H1 (cell line): ENCODE data around the gene DEFB123. TPM values are rescaled to one million over a fixed set of nuclear protein-coding genes. Genes with fewer than 3 reads are reported as not detected.

Experiments
- CTCF ChIA-PET: fragments of 300-600 bp; sonication (Branson Sonifier 250); formaldehyde crosslinking; loops from one replicate; lab custom pipeline; 2021; ENCODE audit not compliant: partially characterized antibody; lab: Charles Lee
- POLR2A ChIA-PET: fragments of 300-600 bp; sonication (Branson Sonifier 250); formaldehyde crosslinking; loops from one replicate; lab custom pipeline; 2021; ENCODE audit warnings: inconsistent platforms; ENCODE audit not compliant: partially characterized antibody; lab: Charles Lee
- DNase-seq, 2 experiments: peaks; one replicate each; pipeline versions ENCODE4 v3.0.0 to v3.0.0-alpha.2; 2010 to 2022; ENCODE audit warnings: low spot score in 2 of 2, low read depth in 1 of 2, mixed read lengths in 1 of 2
- FAIRE-seq: peaks from 2 replicates; lab custom pipeline; 2011; peaks lifted over from hg19 to GRCh38; lab: Jason Lieb, UNC
- H2AFZ ChIP-seq: 2 replicates; pipeline ENCODE4 v1.8.1; 2012; ENCODE audit warnings: low read length, inconsistent platforms
- H2AK5ac ChIP-seq: 2 replicates; pipeline ENCODE4 v1.6.1; 2013; ENCODE audit warnings: low read depth, low read length
- H2BK120ac ChIP-seq: replicated peaks from 2 replicates; pipeline ENCODE3; 2013; ENCODE audit warnings: low read depth, low read length, inconsistent platforms
- H2BK12ac ChIP-seq: 2 replicates; pipeline ENCODE4 v1.6.1; 2013; ENCODE audit warnings: low read depth, low read length
- H2BK15ac ChIP-seq: 2 replicates; pipeline ENCODE4 v1.6.1; 2013; ENCODE audit warnings: low read length
- H2BK20ac ChIP-seq: 2 replicates; pipeline ENCODE4 v1.6.1; 2013; ENCODE audit warnings: low read length
- H2BK5ac ChIP-seq: 2 replicates; pipeline ENCODE4 v1.6.1; 2013; ENCODE audit warnings: low read depth, low read length
- H3K14ac ChIP-seq: 2 replicates; pipeline ENCODE4 v1.6.1; 2013; ENCODE audit warnings: inconsistent platforms; ENCODE audit not compliant: insufficient read length
- H3K18ac ChIP-seq: 2 replicates; pipeline ENCODE4 v1.6.1; 2013; ENCODE audit warnings: low read length; ENCODE audit errors: extremely low read depth
- H3K23ac ChIP-seq: 2 replicates; pipeline ENCODE4 v1.6.1; 2013; ENCODE audit warnings: inconsistent platforms; ENCODE audit not compliant: insufficient read length
- H3K23me2 ChIP-seq: 2 replicates; pipeline ENCODE4 v1.6.1; 2013; ENCODE audit warnings: low read depth, low read length
- H3K27ac ChIP-seq: 2 replicates; pipeline ENCODE4 v1.6.1; 2011; ENCODE audit warnings: low read depth, low read length, inconsistent platforms
- H3K27me3 ChIP-seq, 4 experiments: replicated peaks in 1 of 4; 1 replicate in 1 of 4; 2 replicates in 3 of 4; pipeline versions ENCODE4 v1.6.1 to v1.8.1; 2011 to 2013; ENCODE audit warnings: low read length in 3 of 4, mild to moderate bottlenecking in 3 of 4, inconsistent platforms in 2 of 4, mixed read lengths in 2 of 4, moderate library complexity in 1 of 4; ENCODE audit not compliant: control insufficient read depth in 3 of 4, insufficient read depth in 3 of 4; ENCODE audit errors: extremely low read depth in 1 of 4
- H3K36me3 ChIP-seq, 4 experiments: 2 replicates each; pipeline versions ENCODE4 v1.6.1 to v1.8.1; 2011 to 2013; ENCODE audit warnings: mild to moderate bottlenecking in 4 of 4, low read length in 3 of 4, moderate library complexity in 2 of 4, control low read depth in 1 of 4, inconsistent platforms in 1 of 4; ENCODE audit not compliant: insufficient read depth in 4 of 4, control insufficient read depth in 2 of 4
- H3K4ac ChIP-seq: replicated peaks from 2 replicates; pipeline ENCODE3; 2013; ENCODE audit warnings: low read length, low read depth, mixed read lengths, inconsistent platforms; ENCODE audit not compliant: insufficient read length
- H3K4me1 ChIP-seq, 4 experiments: replicated peaks in 1 of 4; 1 replicate in 1 of 4; 2 replicates in 3 of 4; pipeline versions ENCODE4 v1.6.1 to v1.8.1; 2011 to 2013; ENCODE audit warnings: low read length in 3 of 4, inconsistent platforms in 2 of 4, mixed read lengths in 1 of 4; ENCODE audit not compliant: insufficient read depth in 4 of 4, control insufficient read depth in 3 of 4
- H3K4me2 ChIP-seq, 2 experiments: 2 replicates each; pipeline versions ENCODE4 v1.6.1 to v1.8.1; 2011 to 2013; ENCODE audit warnings: low read depth in 2 of 2, low read length in 2 of 2, control low read depth in 1 of 2, inconsistent platforms in 1 of 2, mild to moderate bottlenecking in 1 of 2; ENCODE audit not compliant: insufficient read depth in 1 of 2
- H3K4me3 ChIP-seq, 4 experiments: fragments of 200-600, 300-600 bp in 1 of 4; sonication (generic), shearing (Covaris generic), sonication (Bioruptor Twin) in 1 of 4; 2 replicates each; pipeline versions ENCODE4 v1.5.1 to v1.8.1; 2011 to 2016; ENCODE audit warnings: low read length in 4 of 4, low read depth in 3 of 4, control low read depth in 2 of 4, inconsistent platforms in 2 of 4, mild to moderate bottlenecking in 2 of 4, mixed read lengths in 1 of 4, moderate library complexity in 1 of 4; ENCODE audit not compliant: insufficient read depth in 2 of 4; ENCODE audit errors: extremely low read depth in 1 of 4
- H3K56ac ChIP-seq: replicated peaks from 2 replicates; pipeline ENCODE3; 2013; ENCODE audit warnings: low read depth, mild to moderate bottlenecking, mixed read lengths, low read length, inconsistent platforms; ENCODE audit not compliant: insufficient read length
- H3K79me1 ChIP-seq: 2 replicates; pipeline ENCODE4 v1.6.1; 2013; ENCODE audit warnings: low read depth, low read length, control low read depth
- H3K79me2 ChIP-seq, 2 experiments: 2 replicates each; pipeline versions ENCODE4 v1.6.1 to v1.8.1; 2012 to 2013; ENCODE audit warnings: low read length in 2 of 2, mild to moderate bottlenecking in 2 of 2, inconsistent platforms in 1 of 2; ENCODE audit not compliant: insufficient read depth in 2 of 2, control insufficient read depth in 1 of 2
- H3K9ac ChIP-seq, 4 experiments: replicated peaks in 1 of 4; 1 replicate in 1 of 4; 2 replicates in 3 of 4; pipeline versions ENCODE4 v1.6.1 to v1.8.1; 2011 to 2013; ENCODE audit warnings: low read depth in 3 of 4, low read length in 3 of 4, control low read depth in 2 of 4, mild to moderate bottlenecking in 2 of 4, moderate library complexity in 2 of 4, inconsistent platforms in 1 of 4; ENCODE audit errors: extremely low read depth in 1 of 4
- H3K9me3 ChIP-seq, 2 experiments: 2 replicates each; pipeline versions ENCODE4 v1.6.1 to v1.8.1; 2012 to 2013; ENCODE audit warnings: mild to moderate bottlenecking in 2 of 2, moderate library complexity in 2 of 2, control low read depth in 1 of 2, inconsistent platforms in 1 of 2, low read depth in 1 of 2, low read length in 1 of 2, mixed read lengths in 1 of 2; ENCODE audit not compliant: insufficient read depth in 2 of 2
- H4K20me1 ChIP-seq, 2 experiments: replicated peaks in 1 of 2; 2 replicates each; pipeline versions ENCODE3 to v1.8.1; 2011 to 2013; ENCODE audit warnings: inconsistent platforms in 2 of 2, low read length in 2 of 2, mild to moderate bottlenecking in 1 of 2; ENCODE audit not compliant: insufficient read depth in 2 of 2, control insufficient read depth in 1 of 2
- H4K5ac ChIP-seq: 2 replicates; pipeline ENCODE4 v1.6.1; 2013; ENCODE audit warnings: low read length, low read depth, mixed read lengths, inconsistent platforms; ENCODE audit not compliant: insufficient read length
- H4K8ac ChIP-seq: 2 replicates; pipeline ENCODE4 v1.8.0; 2013; ENCODE audit warnings: mild to moderate bottlenecking, moderate library complexity, low read length, inconsistent platforms; ENCODE audit not compliant: insufficient read depth; ENCODE audit errors: extremely low read depth
- H4K91ac ChIP-seq: replicated peaks from 2 replicates; pipeline ENCODE3; 2013; ENCODE audit warnings: low read length, mixed read lengths, inconsistent platforms; ENCODE audit not compliant: insufficient read length
- ASH2L ChIP-seq: fragments of 200-600, 300-600 bp; sonication (generic); IDR thresholded peaks from one replicate; pipeline ENCODE4 v1.7.1; 2017; ENCODE audit warnings: low read length
- CHD1 ChIP-seq: IDR thresholded peaks from 2 replicates; pipeline ENCODE4 v1.6.1; 2012; ENCODE audit warnings: low read depth, low read length, improper control_type of control experiment
- FOSL1 ChIP-seq: IDR thresholded peaks from 2 replicates; pipeline ENCODE4 v1.6.1; 2011; ENCODE audit warnings: mild to moderate bottlenecking, low read depth, low read length, moderate library complexity; ENCODE audit not compliant: insufficient read depth
- POU5F1 ChIP-seq: IDR thresholded peaks from 2 replicates; pipeline ENCODE4 v1.6.1; 2011; ENCODE audit warnings: low read depth, mild to moderate bottlenecking, low read length, moderate library complexity
- RFX5 ChIP-seq: IDR thresholded peaks from 2 replicates; pipeline ENCODE4 v1.6.1; 2011; ENCODE audit warnings: low read depth, low read length, improper control_type of control experiment, borderline replicate concordance
- SAP30 ChIP-seq: fragments of 300-600 bp; sonication (generic); IDR thresholded peaks from 2 replicates; pipeline ENCODE4 v1.7.1; 2012; ENCODE audit warnings: low read length, moderate library complexity, mild to moderate bottlenecking, inconsistent platforms; ENCODE audit not compliant: insufficient read depth, insufficient replicate concordance
- YY1 ChIP-seq: IDR thresholded peaks from 2 replicates; pipeline ENCODE4 v1.6.1; 2011; ENCODE audit warnings: low read depth, mild to moderate bottlenecking, low read length
- ZNF274 ChIP-seq: IDR thresholded peaks from 2 replicates; pipeline ENCODE4 v1.7.0; 2012; ENCODE audit warnings: low read length, borderline replicate concordance; ENCODE audit errors: extremely low read depth
- WGBS, 2 experiments: shearing (Covaris generic) in 1 of 2; methylation state at CpG; one replicate each; pipeline versions ENCODE4 v1.1.6 to v1.1.7; 2013 to 2015; ENCODE audit warnings: low lambda C conversion rate in 2 of 2, mixed read lengths in 2 of 2, inconsistent platforms in 1 of 2, low coverage in 1 of 2, missing lambda C conversion rate in 1 of 2; ENCODE audit not compliant: insufficient replicate concordance in 2 of 2, insufficient coverage in 1 of 2, insufficient read length in 1 of 2; ENCODE audit errors: extremely low coverage in 1 of 2, missing lambda C conversion rate in 1 of 2; 5-methylcytosine and 5-hydroxymethylcytosine counted together
- polyA plus RNA-seq, 7 experiments: library from polyadenylated mRNA; depleted of rRNA in 3 of 7; stranded (reverse) in 5 of 7; unstranded in 2 of 7; fragments of >200 nt in 5 of 7; fragments of 200-250 nt in 2 of 7; gene quantifications; 1 replicate in 5 of 7; 2 replicates in 1 of 7; 4 replicates in 1 of 7; pipeline versions ENCODE4 v1.2.1 to v1.2.3, GENCODE V29; 2011 to 2013; ENCODE audit warnings: missing spikeins in 2 of 7, mixed read lengths in 2 of 7
- total RNA-seq: library from RNA; stranded (reverse); fragmentation: NEBNext Ultra II Directional; extraction: Animal tissue kit (Norgen Biotek cat#: 25700); gene quantifications from 2 replicates; pipeline ENCODE4 v1.2.1, GENCODE V29; 2021
- TF ChIP-seq, protein P1 (sequence below): IDR thresholded peaks from 2 replicates; pipeline ENCODE4 v1.6.1; 2012; ENCODE audit warnings: inconsistent platforms

The DEFB123 gene
- total and polyA plus RNA-seq, 2 of the 8 experiments (the other 6 are each of a cell fraction or from before 2014, with no cell fraction given) = not detected

DNA sequence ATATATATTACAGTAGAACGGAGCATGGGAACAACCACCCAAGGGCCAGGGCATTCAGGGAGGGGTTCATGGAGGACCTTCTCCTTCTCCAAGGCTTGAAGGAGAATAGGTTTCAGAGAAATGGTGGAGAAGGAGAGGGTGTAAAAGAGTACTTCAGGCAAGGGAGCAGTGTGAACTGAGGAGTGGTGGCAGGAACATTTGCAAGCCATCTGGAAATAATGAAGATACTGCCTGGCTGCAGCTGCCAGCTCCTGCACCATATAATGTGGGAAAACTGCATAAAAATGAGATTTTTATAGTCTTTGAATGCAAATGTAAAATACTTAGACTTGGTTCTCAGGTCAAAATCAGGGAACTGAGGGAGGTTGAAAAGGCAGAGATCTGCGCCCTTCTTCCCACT lies 24.8 kb upstream of the DEFB123 start:
- Histone ChIP-seq H2BK5ac (no peak overlapping the region), H3K4me2 (no peak overlapping the region), H3K9me3 (peaks cover 63 to 81% of the 10 kb centered on the region in 2 experiments), H3K56ac (no peak overlapping the region), H3K79me2 (no peaks in the 10 kb centered on the region), H3K14ac (no peak overlapping the region), H2BK15ac (no peak overlapping the region), H2BK120ac (no peak overlapping the region), H4K8ac (no peak overlapping the region), H3K18ac (no peak overlapping the region), H2BK20ac (no peak overlapping the region), H2BK12ac (no peak overlapping the region)
- ChIA-PET POLR2A (no interaction called here), CTCF (interaction anchor here (0.7 kb wide), 1 partner anchor 143 kb away, joined by 3 read pairs; no protein-coding TSS in a partner anchor)
- FAIRE-seq = no peak
- TF ChIP-seq YY1 = no peak
- TF ChIP-seq POU5F1 = no peak
- TF ChIP-seq ASH2L = no peak
- no peak for TF ChIP-seq CHD1
- TF ChIP-seq ZNF274 = no peak
- no peak for TF ChIP-seq FOSL1
- TF ChIP-seq RFX5 = no peak
- TF ChIP-seq, protein P1, sequence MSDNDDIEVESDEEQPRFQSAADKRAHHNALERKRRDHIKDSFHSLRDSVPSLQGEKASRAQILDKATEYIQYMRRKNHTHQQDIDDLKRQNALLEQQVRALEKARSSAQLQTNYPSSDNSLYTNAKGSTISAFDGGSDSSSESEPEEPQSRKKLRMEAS = no peak
- no peak for TF ChIP-seq SAP30
- TF ChIP-seq, all 59 proteins: peak for 0
- Histone ChIP-seq H3K27me3 (no peaks in the 10 kb centered on the region), H4K20me1 (no peaks in the 10 kb centered on the region), H4K5ac (no peak overlapping the region), H3K79me1 (no peaks in the 10 kb centered on the region), H4K91ac (no peak overlapping the region), H3K27ac (no peak overlapping the region), H3K9ac (no peak overlapping the region), H3K4me3 (no peak overlapping the region), H3K36me3 (no peaks in the 10 kb centered on the region; a peak in 1 of 8 replicates), H3K23me2 (no peaks in the 10 kb centered on the region), H2AFZ (no peak overlapping the region), H3K4me1 (no peaks in the 10 kb centered on the region), H3K4ac (no peak overlapping the region), H3K23ac (no peak overlapping the region), H2AK5ac (no peak overlapping the region)
- WGBS, 2 experiments = 92% methylated on average over 2 of the region's 2 CpGs; no CpG with 5 or more reads in 1 of the 2 experiments
- no peak for DNase-seq
